Upper lobe of left lung (tissue), 6 donors: ENCODE results near the gene DTX3. TPM values are rescaled to one million over a fixed set of nuclear protein-coding genes. Genes with fewer than 3 reads are reported as not detected.

Source experiments
- ATAC-seq, 2 donors: fragments of 200-7000 bp; cut with Tn5 transposase; one replicate each; pipeline ENCODE4 v1.9.1; 2022; ENCODE audit warnings: mild to moderate bottlenecking in 2 of 2, moderate library complexity in 2 of 2; ENCODE audit not compliant: low FRiP score in 2 of 2
- DNase-seq, 2 donors: peaks; one replicate each; pipeline ENCODE4 v3.0.0-alpha.2; 2019 to 2020
- H3K27ac ChIP-seq, 4 donors: fragments of 200-600 bp; sonication (generic); one replicate each; pipeline ENCODE4 v1.5.1; 2016 to 2019
- H3K27me3 ChIP-seq, 4 donors: fragments of 200-600 bp; sonication (generic); one replicate each; pipeline ENCODE4 v1.5.1; 2017 to 2019
- H3K36me3 ChIP-seq, 4 donors: fragments of 200-600 bp; sonication (generic); one replicate each; pipeline ENCODE4 v1.5.1; 2016 to 2019
- H3K4me1 ChIP-seq, 4 donors: fragments of 200-600 bp; sonication (generic); one replicate each; pipeline ENCODE4 v1.5.1; 2018 to 2019
- H3K4me3 ChIP-seq, 4 donors: fragments of 200-600 bp; sonication (generic); one replicate each; pipeline ENCODE4 v1.5.1; 2017 to 2019; ENCODE audit warnings: mild to moderate bottlenecking in 2 of 4, moderate library complexity in 1 of 4
- H3K9me3 ChIP-seq, 4 donors: fragments of 200-600 bp; sonication (generic); one replicate each; pipeline ENCODE4 v1.5.1; 2018 to 2019
- CTCF ChIP-seq, 6 experiments: fragments of 450-650 bp in 4 of 6; fragments of 200-600 bp in 2 of 6; sonication (generic) in 2 of 6; IDR thresholded peaks; one replicate each; pipeline ENCODE4 v1.5.1; 2016 to 2019; ENCODE audit warnings: antibody characterized with exemption in 6 of 6
- EP300 ChIP-seq, 4 donors: sonication (generic); formaldehyde crosslinking; IDR thresholded peaks; one replicate each; pipeline ENCODE4 v1.5.1; 2017; ENCODE audit warnings: antibody characterized with exemption in 4 of 4, control low read depth in 2 of 4
- POLR2A ChIP-seq, 4 donors: fragments of 450-650 bp; IDR thresholded peaks; one replicate each; pipeline ENCODE4 v1.5.1; 2016 to 2017; ENCODE audit warnings: antibody characterized with exemption in 4 of 4, mild to moderate bottlenecking in 2 of 4
- POLR2AphosphoS5 ChIP-seq, 2 donors: sonication (generic); formaldehyde crosslinking; IDR thresholded peaks; one replicate each; pipeline ENCODE4 v1.5.1; 2017; ENCODE audit warnings: antibody characterized with exemption in 2 of 2
- WGBS, 2 donors: methylation state at CpG; one replicate each; pipeline ENCODE4 v1.1.5; 2017 to 2018; 5-methylcytosine and 5-hydroxymethylcytosine counted together
- total RNA-seq, 6 donors: library from RNA; depleted of rRNA in 4 of 6; stranded (reverse); fragments of >200 nt in 4 of 6; gene quantifications; one replicate each; pipeline versions ENCODE4 v1.1.0 to v1.2.1, GENCODE V29; 2016 to 2021
- donor health status: DM: no; HTN: no; CAD: no; lungs with moderate emphysema.
- donor health status: DM: no; HTN: yes; CAD: no; lungs with severe emphysema.

Gene DTX3
- total RNA-seq, 6 donors from 2014 or later = 12.8 to 44.0 (median 21.1) TPM

DNA sequence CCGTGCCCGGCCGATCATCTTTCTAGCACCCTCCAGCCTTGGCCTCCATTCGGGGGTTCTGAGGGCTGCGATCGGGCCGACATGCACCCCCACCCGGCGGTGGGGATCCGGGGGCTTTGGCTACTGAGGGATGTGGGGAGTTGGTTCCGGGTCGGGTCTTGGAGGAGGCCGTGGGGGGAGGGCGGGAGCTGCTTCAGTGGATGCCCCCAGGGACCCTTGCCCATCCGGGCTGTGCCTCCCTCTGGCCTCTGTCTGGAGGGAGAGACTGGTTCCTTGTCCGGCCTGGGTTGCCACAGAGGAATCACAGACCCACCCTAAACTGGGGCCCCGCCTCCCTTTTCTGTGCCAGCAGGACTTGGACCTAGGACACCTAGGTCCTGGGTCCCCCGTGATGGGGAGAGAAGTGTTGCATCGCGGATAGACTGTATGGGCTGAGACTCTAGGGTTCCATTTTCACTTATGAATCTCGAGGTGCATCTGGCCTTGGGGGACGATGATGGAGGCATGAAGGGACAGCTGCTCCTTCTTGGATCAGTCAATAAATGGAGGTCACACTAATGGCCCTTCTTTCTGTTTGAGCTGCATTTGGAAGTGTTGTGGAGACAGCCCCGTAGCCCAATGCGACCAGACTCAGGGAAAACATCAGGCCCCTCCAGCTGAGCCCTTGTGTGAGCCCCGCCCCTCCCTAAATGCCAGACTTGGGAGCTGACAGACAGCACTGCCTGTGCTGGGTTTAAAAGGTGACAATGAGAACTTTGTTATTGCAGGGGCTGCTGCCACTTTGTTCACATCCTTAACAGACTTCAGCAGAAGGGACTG lies 577 bp downstream of the DTX3 start:
- peak in 1 of 2 donors; percentile 33 for ATAC-seq
- Histone ChIP-seq H3K4me3 (peak overlapping the region; percentile 57 to 80 (median 68)), H3K36me3 (peaks cover 0 to 24% (median 14%) of the 10 kb centered on the region in 4 donors), H3K9me3 (no peaks in the 10 kb centered on the region), H3K27me3 (peaks cover 0 to 10% (median 3%) of the 10 kb centered on the region in 4 donors), H3K4me1 (peaks cover 14 to 33% (median 17%) of the 10 kb centered on the region in 4 donors), H3K27ac (peak overlapping the region; percentile 85 to 93 (median 92))
- TF ChIP-seq CTCF (IDR thresholded peaks at IDR 0.05) (no peak), POLR2A (IDR thresholded peaks at IDR 0.05) (peak in 1 of 4 donors; percentile 36)
- 23 to 30% methylated on average over 2 to 15 of the region's 25 CpGs for WGBS, 2 donors
- DNase-seq = peak; percentile 40 to 82

- Histone ChIP-seq H3K36me3 (peaks cover 0 to 17% (median 9%) of the 10 kb centered on the region in 4 donors), H3K9me3 (no peaks in the 10 kb centered on the region), H3K4me3 (peak overlapping the region in 1 of 4 donors; percentile 80), H3K4me1 (peaks cover 19 to 39% (median 24%) of the 10 kb centered on the region in 4 donors), H3K27me3 (peaks cover 0 to 10% (median 3%) of the 10 kb centered on the region in 4 donors), H3K27ac (no peak overlapping the region)
- no peak for TF ChIP-seq CTCF (IDR thresholded peaks at IDR 0.05)
- no peak for TF ChIP-seq EP300 (IDR thresholded peaks at IDR 0.05)
- TF ChIP-seq POLR2A (IDR thresholded peaks at IDR 0.05) = no peak
- no peak for TF ChIP-seq POLR2AphosphoS5 (IDR thresholded peaks at IDR 0.05)
- WGBS, 2 donors = 78 to 85% methylated on average over 4 of the region's 4 CpGs
- DNase-seq (no peak), ATAC-seq (no peak)
Observed at GRCh38 chr12:57605811-57606311, 1.2 kb downstream of the DTX3 start.

- TF ChIP-seq POLR2AphosphoS5 (IDR thresholded peaks at IDR 0.05) = no peak
- no peak for TF ChIP-seq CTCF (IDR thresholded peaks at IDR 0.05)
- TF ChIP-seq POLR2A (IDR thresholded peaks at IDR 0.05) = no peak
- no peak for TF ChIP-seq EP300 (IDR thresholded peaks at IDR 0.05)
- WGBS, 2 donors = 52 to 62% methylated on average over 2 of the region's 2 CpGs
Observed at GRCh38 chr12:57606399-57606798, 1.8 kb downstream of the DTX3 start.

GRCh38 chr12:57606821-57607220 lies 2.2 kb downstream of the DTX3 start:
- Histone ChIP-seq H3K9me3 (no peaks in the 10 kb centered on the region), H3K4me3 (no peak overlapping the region), H3K27ac (no peak overlapping the region), H3K27me3 (peaks cover 0 to 11% (median 6%) of the 10 kb centered on the region in 4 donors), H3K4me1 (peaks cover 22 to 49% (median 33%) of the 10 kb centered on the region in 4 donors), H3K36me3 (peaks cover 0 to 7% (median 2%) of the 10 kb centered on the region in 4 donors)
- TF ChIP-seq EP300 (IDR thresholded peaks at IDR 0.05) = no peak
- TF ChIP-seq POLR2A (IDR thresholded peaks at IDR 0.05) = no peak
- no peak for TF ChIP-seq POLR2AphosphoS5 (IDR thresholded peaks at IDR 0.05)
- ATAC-seq (no peak), DNase-seq (peak in 1 of 2 donors; percentile 60)
- 94 to 95% methylated on average over 11 of the region's 11 CpGs for WGBS, 2 donors

More at GRCh38 chr12:57606399-57606798, 1.8 kb downstream of the DTX3 start:
- H3K4me1 ChIP-seq = peaks cover 22 to 45% (median 29%) of the 10 kb centered on the region in 4 donors
- H3K4me3 ChIP-seq = no peak overlapping the region
- no peak for ATAC-seq
- peaks cover 0 to 12% (median 4%) of the 10 kb centered on the region in 4 donors for H3K36me3 ChIP-seq
- H3K27me3 ChIP-seq = peaks cover 0 to 10% (median 4%) of the 10 kb centered on the region in 4 donors
- no peak overlapping the region for H3K27ac ChIP-seq
- no peak for DNase-seq
- no peaks in the 10 kb centered on the region for H3K9me3 ChIP-seq

GRCh38 chr12:57607958-57608663 lies 3.5 kb downstream of the DTX3 start:
- no peaks in the 10 kb centered on the region for H3K36me3 ChIP-seq
- no peak overlapping the region for H3K4me3 ChIP-seq
- DNase-seq (no peak), ATAC-seq (no peak)
- H3K9me3 ChIP-seq = no peaks in the 10 kb centered on the region
- no peak for TF ChIP-seq POLR2AphosphoS5 (IDR thresholded peaks at IDR 0.05)
- no peak for TF ChIP-seq POLR2A (IDR thresholded peaks at IDR 0.05)
- no peak for TF ChIP-seq CTCF (IDR thresholded peaks at IDR 0.05)
- peaks cover 22 to 50% (median 37%) of the 10 kb centered on the region in 4 donors for H3K4me1 ChIP-seq
- H3K27ac ChIP-seq = no peak overlapping the region
- 89 to 90% methylated on average over 12 of the region's 12 CpGs for WGBS, 2 donors
- H3K27me3 ChIP-seq = peaks cover 0 to 13% (median 8%) of the 10 kb centered on the region in 4 donors
